Dedifferentiated amniotic fluid mesenchymal stem cell (primary cell): ENCODE measurements around the gene OR52M1.
"Not testable (repeated sequence)": the region's sequence is repeated elsewhere in the genome, so short reads cannot be mapped to it uniquely, and the experiment has no call there.

ENCODE experiments used
- DNase-seq: peaks from one replicate; pipeline ENCODE4 v3.0.0-alpha.2; 2016; ENCODE audit errors: extremely low spot score

OR52M1 gene

GRCh38 chr11:4544891-4545290, at the start of gene OR52M1:
TSS of gene OR52M1 (plus strand) at chr11:4545191. CDS start at chr11:4545191, 0 bp downstream.
- no peak for DNase-seq

- DNase-seq: no peak
Observed at GRCh38 chr11:4495487-4495886, 49.5 kb upstream of the OR52M1 start.

GRCh38 chr11:4495986-4496385, 49.0 kb upstream of the OR52M1 start:
- no peak for DNase-seq

GRCh38 chr11:4496557-4497248, 48.3 kb upstream of the OR52M1 start:
- DNase-seq: no peak

- no peak for DNase-seq
Observed at GRCh38 chr11:4508886-4509285, 36.1 kb upstream of the OR52M1 start.

GRCh38 chr11:4511282-4512245, 33.4 kb upstream of the OR52M1 start:
- DNase-seq: no peak

GRCh38 chr11:4514196-4514595, 30.8 kb upstream of the OR52M1 start:
- no peak for DNase-seq

GRCh38 chr11:4522339-4522738, 22.7 kb upstream of the OR52M1 start:
- no peak for DNase-seq

- DNase-seq: no peak
Observed at GRCh38 chr11:4522752-4523151, 22.2 kb upstream of the OR52M1 start.

- no peak for DNase-seq
Observed at GRCh38 chr11:4523666-4524065, 21.3 kb upstream of the OR52M1 start.

GRCh38 chr11:4527926-4528325, 17.1 kb upstream of the OR52M1 start:
- DNase-seq: no peak

- DNase-seq: not testable (repeated sequence)
Observed at GRCh38 chr11:4531686-4532085, 13.3 kb upstream of the OR52M1 start.

GRCh38 chr11:4539603-4540219, 5.3 kb upstream of the OR52M1 start:
- DNase-seq: peak; percentile 29

GRCh38 chr11:4541071-4541470, 3.9 kb upstream of the OR52M1 start:
- DNase-seq: no peak

GRCh38 chr11:4543561-4543960, 1.4 kb upstream of the OR52M1 start:
- DNase-seq: no peak

- DNase-seq: no peak
Observed at GRCh38 chr11:4546878-4547277, 1.9 kb downstream of the OR52M1 start.

- DNase-seq: no peak
Observed at GRCh38 chr11:4547416-4547815, 2.4 kb downstream of the OR52M1 start.

- DNase-seq: no peak
Observed at GRCh38 chr11:4551346-4551979, 6.5 kb downstream of the OR52M1 start.

GRCh38 chr11:4559527-4560440, 14.8 kb downstream of the OR52M1 start:
- DNase-seq: no peak

GRCh38 chr11:4560467-4560866, 15.5 kb downstream of the OR52M1 start:
- DNase-seq: no peak

- no peak for DNase-seq
Observed at GRCh38 chr11:4565371-4565770, 20.4 kb downstream of the OR52M1 start.
